Embryonic facial prominence (tissue), 1 donor: Measurements from ENCODE around the gene MYH8.

Experiments used
- DNase-seq: peaks from one replicate; pipeline ENCODE4 v3.0.0-alpha.2; 2016; ENCODE audit errors: extremely low spot score

Gene MYH8

GRCh38 chr17:10421900-10422542 lies at the start of gene MYH8:
MYH8 (minus strand) TSS chr17:10421950; CDS start chr17:10420227, 1,723 bp downstream.
- DNase-seq, result no peak

- no peak for DNase-seq
Observed at GRCh38 chr17:10469459-10469858, 47.7 kb upstream of the MYH8 start, which contains the start of gene MYH4. MYH4 (minus strand) TSS chr17:10469559; CDS start chr17:10466745, 2,814 bp downstream.

GRCh38 chr17:10463402-10463801 lies 41.7 kb upstream of the MYH8 start:
- no peak for DNase-seq

- no peak for DNase-seq
Observed at GRCh38 chr17:10460062-10460461, 38.3 kb upstream of the MYH8 start.

- DNase-seq, result no peak
Observed at GRCh38 chr17:10458701-10459100, 37.0 kb upstream of the MYH8 start.

- DNase-seq, result no peak
Observed at GRCh38 chr17:10457952-10458351, 36.2 kb upstream of the MYH8 start.

- no peak for DNase-seq
Observed at GRCh38 chr17:10447026-10447931, 25.5 kb upstream of the MYH8 start.

- no peak for DNase-seq
Observed at GRCh38 chr17:10439816-10440215, 18.1 kb upstream of the MYH8 start.

- DNase-seq, result no peak
Observed at GRCh38 chr17:10435096-10435495, 13.3 kb upstream of the MYH8 start.

GRCh38 chr17:10429421-10430045 lies 7.8 kb upstream of the MYH8 start:
- DNase-seq, result no peak

GRCh38 chr17:10428781-10429180 lies 7.0 kb upstream of the MYH8 start:
- DNase-seq, result no peak

GRCh38 chr17:10421211-10421610 lies 539 bp downstream of the MYH8 start:
- no peak for DNase-seq

- DNase-seq, result no peak
Observed at GRCh38 chr17:10420811-10421210, 939 bp downstream of the MYH8 start.

- no peak for DNase-seq
Observed at GRCh38 chr17:10417431-10417830, 4.3 kb downstream of the MYH8 start.

GRCh38 chr17:10415161-10415560 lies 6.6 kb downstream of the MYH8 start:
- no peak for DNase-seq

GRCh38 chr17:10403589-10403988 lies 18.2 kb downstream of the MYH8 start:
- no peak for DNase-seq

GRCh38 chr17:10398352-10398751 lies 23.4 kb downstream of the MYH8 start:
- DNase-seq, result no peak

GRCh38 chr17:10396524-10397163 lies 25.1 kb downstream of the MYH8 start:
- DNase-seq, result no peak

- no peak for DNase-seq
Observed at GRCh38 chr17:10394201-10394887, 27.4 kb downstream of the MYH8 start.

GRCh38 chr17:10392880-10393279 lies 28.9 kb downstream of the MYH8 start:
- no peak for DNase-seq

GRCh38 chr17:10385871-10386270 lies 35.9 kb downstream of the MYH8 start:
- DNase-seq, result no peak
